BLaER1 (cell line): ENCODE data around the gene ERC2.

ENCODE experiments used
- H3K27ac ChIP-seq: shearing (Covaris generic); formaldehyde crosslinking; 2 replicates; pipeline ENCODE4 v1.8.1; 2022
- H3K27me3 ChIP-seq: shearing (Covaris generic); formaldehyde crosslinking; 2 replicates; pipeline ENCODE4 v1.8.1; 2022
- H3K36me3 ChIP-seq: shearing (Covaris generic); formaldehyde crosslinking; 2 replicates; pipeline ENCODE4 v1.8.1; 2022
- H3K4me1 ChIP-seq: shearing (Covaris generic); formaldehyde crosslinking; 2 replicates; pipeline ENCODE4 v1.8.1; 2022
- H3K4me2 ChIP-seq: shearing (Covaris generic); formaldehyde crosslinking; 2 replicates; pipeline ENCODE4 v1.8.1; 2022
- H3K4me3 ChIP-seq: shearing (Covaris generic); formaldehyde crosslinking; 2 replicates; pipeline ENCODE4 v1.8.1; 2022
- H3K9ac ChIP-seq: shearing (Covaris generic); formaldehyde crosslinking; 2 replicates; pipeline ENCODE4 v1.8.1; 2022
- H3K9me3 ChIP-seq: shearing (Covaris generic); formaldehyde crosslinking; 2 replicates; pipeline ENCODE4 v1.8.1; 2022
- H4K20me1 ChIP-seq: shearing (Covaris generic); formaldehyde crosslinking; 2 replicates; pipeline ENCODE4 v1.8.1; 2022
- Cebpa-rat ChIP-seq: shearing (Covaris generic); IDR thresholded peaks from 2 replicates; pipeline ENCODE4 v1.8.1; 2022

The ERC2 gene

DNA sequence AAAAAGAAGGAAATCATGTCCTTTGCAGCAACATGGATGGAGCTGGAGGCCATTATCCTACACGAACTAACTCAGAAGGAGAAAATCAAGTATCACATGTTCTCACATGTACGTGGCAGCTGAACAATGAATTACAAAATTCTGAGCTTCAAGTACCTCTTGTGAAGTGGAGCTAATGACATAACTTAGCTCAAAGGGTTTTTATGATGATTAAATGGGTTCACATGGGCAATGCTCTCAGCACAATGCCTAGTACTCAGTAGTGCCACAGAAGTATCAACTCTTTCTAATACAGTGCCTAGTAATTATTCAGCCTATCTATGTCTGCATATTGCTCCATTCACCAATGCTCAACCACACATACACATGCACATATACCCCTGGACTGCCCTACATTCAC is 573.7 kb downstream of the ERC2 start:
- TF ChIP-seq Cebpa-rat, result no peak
- Histone ChIP-seq H3K36me3 (no peaks in the 10 kb centered on the region), H4K20me1 (no peaks in the 10 kb centered on the region), H3K27ac (no peak overlapping the region), H3K9me3 (no peaks in the 10 kb centered on the region), H3K4me1 (no peaks in the 10 kb centered on the region), H3K27me3 (no peaks in the 10 kb centered on the region), H3K9ac (no peak overlapping the region), H3K4me2 (no peak overlapping the region), H3K4me3 (no peak overlapping the region)

- H3K4me1 ChIP-seq, result no peaks in the 10 kb centered on the region
- H3K4me3 ChIP-seq, result no peak overlapping the region
- no peak overlapping the region for H3K27ac ChIP-seq
- H3K27me3 ChIP-seq, result no peaks in the 10 kb centered on the region
- no peaks in the 10 kb centered on the region for H3K9me3 ChIP-seq
- no peak overlapping the region for H3K4me2 ChIP-seq
- TF ChIP-seq Cebpa-rat, result no peak
- H3K36me3 ChIP-seq, result no peaks in the 10 kb centered on the region
- no peaks in the 10 kb centered on the region for H4K20me1 ChIP-seq
- H3K9ac ChIP-seq, result no peak overlapping the region
Measured at GRCh38 chr3:55893045-55893664, 575.1 kb downstream of the ERC2 start.

DNA sequence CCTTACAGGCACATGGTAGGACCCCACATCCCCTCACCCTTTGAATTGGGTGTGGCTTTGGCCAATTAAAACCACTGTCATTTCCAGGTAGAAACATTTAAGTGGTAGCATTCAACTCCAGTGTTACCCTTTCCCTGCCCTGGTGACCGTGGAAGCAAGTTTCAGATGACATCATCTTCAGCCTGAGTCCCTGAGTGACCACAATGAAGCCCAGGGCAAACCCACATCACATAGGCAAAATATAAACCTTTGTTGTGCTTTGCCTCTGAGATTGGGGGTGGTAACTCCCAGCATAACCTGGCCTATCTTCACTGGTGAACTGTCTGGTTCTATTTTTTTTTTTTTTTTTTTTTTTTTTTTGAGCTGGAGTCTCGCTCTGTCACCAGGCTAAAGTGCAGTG is 577.2 kb downstream of the ERC2 start:
- H3K27me3 ChIP-seq, result no peaks in the 10 kb centered on the region
- H3K4me2 ChIP-seq, result no peak overlapping the region
- H3K4me3 ChIP-seq, result no peak overlapping the region
- no peaks in the 10 kb centered on the region for H4K20me1 ChIP-seq
- H3K4me1 ChIP-seq, result no peaks in the 10 kb centered on the region
- no peaks in the 10 kb centered on the region for H3K9me3 ChIP-seq
- H3K27ac ChIP-seq, result no peak overlapping the region
- H3K9ac ChIP-seq, result no peak overlapping the region
- TF ChIP-seq Cebpa-rat, result no peak
- no peaks in the 10 kb centered on the region for H3K36me3 ChIP-seq

- Histone ChIP-seq H4K20me1 (no peaks in the 10 kb centered on the region), H3K27ac (no peak overlapping the region), H3K4me1 (no peaks in the 10 kb centered on the region), H3K36me3 (no peaks in the 10 kb centered on the region), H3K4me2 (no peak overlapping the region), H3K4me3 (no peak overlapping the region), H3K9ac (no peak overlapping the region), H3K9me3 (no peaks in the 10 kb centered on the region), H3K27me3 (no peaks in the 10 kb centered on the region)
- no peak for TF ChIP-seq Cebpa-rat
Measured at GRCh38 chr3:55888282-55888885, 579.9 kb downstream of the ERC2 start.

DNA sequence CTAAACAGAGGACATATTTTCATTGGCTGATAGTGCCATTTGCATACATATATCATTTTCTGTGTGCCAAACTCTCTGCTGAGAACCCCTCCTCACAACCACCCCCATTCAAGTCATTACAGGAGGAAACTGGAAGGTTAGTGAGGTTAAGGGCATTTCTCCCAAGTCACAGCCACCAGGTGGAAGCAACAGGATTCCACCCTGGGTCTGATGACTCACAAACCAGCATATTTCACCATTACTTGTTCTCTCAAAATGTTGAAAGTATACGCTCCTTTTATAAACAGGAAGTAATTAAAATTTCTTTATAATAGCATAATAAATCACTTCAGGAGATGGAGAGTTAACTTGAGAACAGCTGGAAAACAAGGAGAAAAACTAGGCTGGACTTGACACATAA is 582.5 kb downstream of the ERC2 start:
- no peaks in the 10 kb centered on the region for H4K20me1 ChIP-seq
- H3K9me3 ChIP-seq, result no peaks in the 10 kb centered on the region
- no peak overlapping the region for H3K27ac ChIP-seq
- no peak for TF ChIP-seq Cebpa-rat
- H3K27me3 ChIP-seq, result no peaks in the 10 kb centered on the region
- no peak overlapping the region for H3K4me3 ChIP-seq
- H3K36me3 ChIP-seq, result no peaks in the 10 kb centered on the region
- H3K4me2 ChIP-seq, result no peak overlapping the region
- no peaks in the 10 kb centered on the region for H3K4me1 ChIP-seq
- no peak overlapping the region for H3K9ac ChIP-seq

- no peak overlapping the region for H3K9ac ChIP-seq
- no peaks in the 10 kb centered on the region for H3K27me3 ChIP-seq
- H3K4me3 ChIP-seq, result no peak overlapping the region
- no peak for TF ChIP-seq Cebpa-rat
- no peaks in the 10 kb centered on the region for H3K36me3 ChIP-seq
- no peaks in the 10 kb centered on the region for H3K4me1 ChIP-seq
- no peaks in the 10 kb centered on the region for H4K20me1 ChIP-seq
- no peaks in the 10 kb centered on the region for H3K9me3 ChIP-seq
- no peak overlapping the region for H3K27ac ChIP-seq
- no peak overlapping the region for H3K4me2 ChIP-seq
Measured at GRCh38 chr3:55884491-55885285, 583.6 kb downstream of the ERC2 start.

GRCh38 chr3:55884066-55884465 is 584.2 kb downstream of the ERC2 start:
- H3K4me2 ChIP-seq, result no peak overlapping the region
- H3K9me3 ChIP-seq, result no peaks in the 10 kb centered on the region
- no peak overlapping the region for H3K27ac ChIP-seq
- no peak overlapping the region for H3K4me3 ChIP-seq
- TF ChIP-seq Cebpa-rat, result no peak
- H4K20me1 ChIP-seq, result no peaks in the 10 kb centered on the region
- no peaks in the 10 kb centered on the region for H3K27me3 ChIP-seq
- no peak overlapping the region for H3K9ac ChIP-seq
- no peaks in the 10 kb centered on the region for H3K4me1 ChIP-seq
- no peaks in the 10 kb centered on the region for H3K36me3 ChIP-seq

- H3K4me1 ChIP-seq, result no peaks in the 10 kb centered on the region
- no peak overlapping the region for H3K27ac ChIP-seq
- no peak for TF ChIP-seq Cebpa-rat
- H3K9me3 ChIP-seq, result no peaks in the 10 kb centered on the region
- no peak overlapping the region for H3K4me2 ChIP-seq
- no peak overlapping the region for H3K4me3 ChIP-seq
- no peak overlapping the region for H3K9ac ChIP-seq
- H3K36me3 ChIP-seq, result no peaks in the 10 kb centered on the region
- no peaks in the 10 kb centered on the region for H3K27me3 ChIP-seq
- no peaks in the 10 kb centered on the region for H4K20me1 ChIP-seq
Measured at GRCh38 chr3:55882006-55882405, 586.3 kb downstream of the ERC2 start.

DNA sequence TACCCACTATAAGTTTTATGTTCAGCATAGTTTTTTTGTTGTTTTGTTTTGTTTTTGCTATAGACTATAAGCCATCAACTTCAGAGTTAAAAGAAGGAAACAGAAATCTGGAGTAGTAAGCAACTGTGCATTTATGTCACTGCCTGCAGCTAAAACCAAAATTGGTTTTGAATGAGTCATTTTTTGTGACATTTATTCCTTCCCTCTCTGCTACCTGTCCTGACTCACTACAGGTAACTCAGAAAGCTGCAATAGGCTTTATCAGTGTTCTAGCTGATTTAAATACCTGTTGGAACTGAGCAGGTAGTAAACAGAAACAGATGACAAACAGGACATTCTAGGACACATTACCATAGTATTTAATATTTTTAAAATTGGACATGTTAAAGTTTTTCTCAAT is 587.9 kb downstream of the ERC2 start:
- Histone ChIP-seq H3K36me3 (no peaks in the 10 kb centered on the region), H3K4me3 (no peak overlapping the region), H3K4me2 (no peak overlapping the region), H3K9me3 (no peaks in the 10 kb centered on the region), H3K27ac (no peak overlapping the region), H3K4me1 (no peaks in the 10 kb centered on the region), H4K20me1 (no peaks in the 10 kb centered on the region), H3K9ac (no peak overlapping the region), H3K27me3 (no peaks in the 10 kb centered on the region)
- no peak for TF ChIP-seq Cebpa-rat

GRCh38 chr3:55879901-55880331 is 588.4 kb downstream of the ERC2 start:
- Histone ChIP-seq H3K27ac (no peak overlapping the region), H3K9me3 (no peaks in the 10 kb centered on the region), H3K27me3 (no peaks in the 10 kb centered on the region), H3K9ac (no peak overlapping the region), H3K4me3 (no peak overlapping the region), H3K4me1 (no peaks in the 10 kb centered on the region), H3K4me2 (no peak overlapping the region), H4K20me1 (no peaks in the 10 kb centered on the region), H3K36me3 (no peaks in the 10 kb centered on the region)
- TF ChIP-seq Cebpa-rat, result no peak
